H1 (cell line): Measurements from ENCODE around the gene TEX51.

Source experiments
- CHD2 ChIP-seq: IDR thresholded peaks from 2 replicates; pipeline ENCODE4 v1.6.1; 2012; ENCODE audit warnings: low read length, improper control_type of control experiment
- CTCF ChIP-seq, 3 experiments: IDR thresholded peaks; 1 replicate in 2 of 3; 2 replicates in 1 of 3; pipeline versions ENCODE4 v1.5.1 to v1.6.1; 2011; ENCODE audit warnings: low read length in 3 of 3, mild to moderate bottlenecking in 3 of 3, inconsistent platforms in 2 of 3, low read depth in 1 of 3, moderate library complexity in 1 of 3; ENCODE audit not compliant: insufficient read depth in 1 of 3; ENCODE audit errors: control extremely low read depth in 1 of 3
- EZH2 ChIP-seq: fragments of 200-600 bp; sonication (generic); IDR thresholded peaks from 2 replicates; pipeline ENCODE4 v1.7.1; 2012; ENCODE audit warnings: low read depth, mild to moderate bottlenecking, moderate library complexity, low read length, inconsistent platforms; ENCODE audit not compliant: severe bottlenecking
- GTF2F1 ChIP-seq: IDR thresholded peaks from 2 replicates; pipeline ENCODE4 v1.6.1; 2012; ENCODE audit warnings: low read depth, low read length, improper control_type of control experiment, borderline replicate concordance
- KDM5A ChIP-seq: fragments of 200-600 bp; IDR thresholded peaks from 2 replicates; pipeline ENCODE4 v1.7.1; 2012; ENCODE audit warnings: mild to moderate bottlenecking, low read length, inconsistent platforms, mixed read lengths
- POLR2AphosphoS5 ChIP-seq: IDR thresholded peaks from 2 replicates; pipeline ENCODE4 v1.6.1; 2011; ENCODE audit warnings: low read depth, low read length
- RNF2 ChIP-seq: fragments of 200-900, 300-1000 bp; sonication (generic); IDR thresholded peaks from 2 replicates; pipeline ENCODE4 v1.7.1; 2016; ENCODE audit warnings: borderline replicate concordance, low read depth, mild to moderate bottlenecking, antibody characterized with exemption, low read length; ENCODE audit not compliant: poor library complexity, severe bottlenecking; ENCODE audit errors: missing control alignments
- SP1 ChIP-seq: IDR thresholded peaks from 2 replicates; pipeline ENCODE4 v1.6.1; 2011; ENCODE audit warnings: low read depth, low read length
- USF2 ChIP-seq: IDR thresholded peaks from 2 replicates; pipeline ENCODE4 v1.6.1; 2011; ENCODE audit warnings: low read length, improper control_type of control experiment

GRCh38 chr2:126882181-126882580 lies 16.5 kb upstream of the TEX51 start:
- TF ChIP-seq CTCF (IDR thresholded peaks at IDR 0.05; ENCODE audit: control extremely low read depth in 1 of 3, insufficient read depth in 1 of 3, low read depth in 1 of 3, low read length in 3 of 3) (no peak), RNF2 (no peak), GTF2F1 (no peak), EZH2 (no peak), SP1 (no peak), KDM5A (no peak), CHD2 (no peak), POLR2AphosphoS5 (no peak), USF2 (no peak)
